M059J (cell line): ENCODE data around the gene UTP4. TPM values are rescaled to one million over a fixed set of nuclear protein-coding genes. Genes with fewer than 3 reads are reported as not detected.

Experiments
- DNase-seq: peaks from one replicate; pipeline ENCODE4 v3.0.0-alpha.2; 2012; ENCODE audit warnings: low read depth
- total RNA-seq: library from RNA; depleted of rRNA; stranded (reverse); fragments of >200 nt; shearing (Covaris generic); gene quantifications from 2 replicates; pipeline ENCODE4 v1.2.3, GENCODE V29; 2014

Gene UTP4
- total RNA-seq, 1 experiment from 2014 or later = 37.4 TPM

- DNase-seq = peak; percentile 85
Observed at GRCh38 chr16:69176033-69176800, 43.8 kb downstream of the UTP4 start.

- peak; percentile 97 for DNase-seq
Observed at GRCh38 chr16:69179328-69180010, 47.0 kb downstream of the UTP4 start.

GRCh38 chr16:69180011-69180338 lies 47.5 kb downstream of the UTP4 start:
- DNase-seq = no peak

- DNase-seq = no peak
Observed at GRCh38 chr16:69182730-69183416, 50.4 kb downstream of the UTP4 start.

- peak; percentile 93 for DNase-seq
Observed at GRCh38 chr16:69186642-69187445, 54.4 kb downstream of the UTP4 start, which contains the start of gene SNTB2. Gene SNTB2 (plus strand): TSS chr16:69187164. CDS start chr16:69187167, 3 bp downstream.

GRCh38 chr16:69187446-69188235 lies 55.2 kb downstream of the UTP4 start:
- peak; percentile 79 for DNase-seq

- no peak for DNase-seq
Observed at GRCh38 chr16:69188236-69188549, 55.7 kb downstream of the UTP4 start.

- peak; percentile 47 for DNase-seq
Observed at GRCh38 chr16:69188716-69189115, 56.3 kb downstream of the UTP4 start.

- peak; percentile 44 for DNase-seq
Observed at GRCh38 chr16:69190046-69190588, 57.7 kb downstream of the UTP4 start.

- peak; percentile 48 for DNase-seq
Observed at GRCh38 chr16:69190598-69190997, 58.1 kb downstream of the UTP4 start.

- DNase-seq = no peak
Observed at GRCh38 chr16:69191136-69191535, 58.7 kb downstream of the UTP4 start.

- no peak for DNase-seq
Observed at GRCh38 chr16:69193855-69194254, 61.4 kb downstream of the UTP4 start.

GRCh38 chr16:69194488-69194887 lies 62.0 kb downstream of the UTP4 start:
- no peak for DNase-seq

GRCh38 chr16:69195369-69196029 lies 63.0 kb downstream of the UTP4 start:
- no peak for DNase-seq

- no peak for DNase-seq
Observed at GRCh38 chr16:69197573-69197972, 65.1 kb downstream of the UTP4 start.

GRCh38 chr16:69199382-69199781 lies 66.9 kb downstream of the UTP4 start:
- DNase-seq = peak; percentile 39

- no peak for DNase-seq
Observed at GRCh38 chr16:69201291-69201690, 68.8 kb downstream of the UTP4 start.

- DNase-seq = no peak
Observed at GRCh38 chr16:69201787-69202186, 69.3 kb downstream of the UTP4 start.

GRCh38 chr16:69204172-69204571 lies 71.7 kb downstream of the UTP4 start:
- peak; percentile 45 for DNase-seq

- no peak for DNase-seq
Observed at GRCh38 chr16:69209735-69210134, 77.3 kb downstream of the UTP4 start.
